ACC112 (cell line): ENCODE data around the gene LYPLA2.

ENCODE experiments used
- H2AFZ ChIP-seq: fragments of 200-600 bp; sonication (generic); one replicate; pipeline ENCODE4 v1.6.0; 2017; ENCODE audit warnings: antibody characterized with exemption, low read length; ENCODE audit not compliant: unreplicated experiment
- H3K27ac ChIP-seq: fragments of 200-600 bp; sonication (generic); 2 replicates; pipeline ENCODE4 v1.5.1; 2014; ENCODE audit warnings: low read depth, mild to moderate bottlenecking, antibody characterized with exemption, low read length, moderate library complexity
- H3K27me3 ChIP-seq: fragments of 200-600 bp; sonication (generic); 2 replicates; pipeline ENCODE4 v1.6.1; 2014; ENCODE audit warnings: mild to moderate bottlenecking, antibody characterized with exemption, low read length, moderate library complexity, mixed read lengths; ENCODE audit not compliant: insufficient read depth
- H3K36me3 ChIP-seq: fragments of 200-600 bp; sonication (generic); 2 replicates; pipeline ENCODE4 v1.6.1; 2016; ENCODE audit warnings: mild to moderate bottlenecking, antibody characterized with exemption, low read length, moderate library complexity, mixed read lengths; ENCODE audit not compliant: insufficient read depth
- H3K4me1 ChIP-seq: fragments of 200-600 bp; sonication (generic); one replicate; pipeline ENCODE4 v1.6.1; 2016; ENCODE audit warnings: low read length, mixed read lengths; ENCODE audit not compliant: insufficient read depth, unreplicated experiment, control insufficient read depth
- H3K4me3 ChIP-seq: fragments of 200-600 bp; sonication (generic); 2 replicates; pipeline ENCODE4 v1.5.1; 2014; ENCODE audit warnings: mild to moderate bottlenecking, low read depth, low read length
- H3K79me2 ChIP-seq: fragments of 200-600 bp; sonication (generic); one replicate; pipeline ENCODE4 v1.6.0; 2016; ENCODE audit warnings: low read length; ENCODE audit not compliant: control insufficient read depth, unreplicated experiment, insufficient read depth

Gene LYPLA2

DNA sequence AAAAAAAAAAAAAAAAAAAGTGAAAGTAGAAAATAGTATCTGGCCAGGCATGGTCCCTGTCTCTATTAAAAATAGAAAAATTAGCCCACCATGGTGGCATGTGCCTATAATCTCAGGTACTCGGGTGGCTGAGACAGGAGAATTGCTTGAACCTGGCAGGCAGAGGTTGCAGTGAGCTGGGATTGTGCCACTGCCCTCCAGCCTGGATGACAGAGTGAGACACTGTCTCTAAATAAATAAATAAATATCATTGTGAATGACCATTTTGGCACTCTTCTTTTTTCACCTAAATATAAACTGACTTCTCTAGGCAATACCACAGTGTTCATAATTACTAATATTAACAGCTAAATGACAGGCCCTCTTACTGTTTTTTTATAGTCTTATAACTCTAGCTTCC lies 33.1 kb upstream of the LYPLA2 start:
- peaks cover 9% of the 10 kb centered on the region for H3K4me1 ChIP-seq
- H2AFZ ChIP-seq: no peak overlapping the region
- H3K27me3 ChIP-seq: no peaks in the 10 kb centered on the region
- no peak overlapping the region for H3K4me3 ChIP-seq
- peaks cover 62% of the 10 kb centered on the region for H3K36me3 ChIP-seq
- no peak overlapping the region for H3K27ac ChIP-seq
- no peaks in the 10 kb centered on the region for H3K79me2 ChIP-seq

DNA sequence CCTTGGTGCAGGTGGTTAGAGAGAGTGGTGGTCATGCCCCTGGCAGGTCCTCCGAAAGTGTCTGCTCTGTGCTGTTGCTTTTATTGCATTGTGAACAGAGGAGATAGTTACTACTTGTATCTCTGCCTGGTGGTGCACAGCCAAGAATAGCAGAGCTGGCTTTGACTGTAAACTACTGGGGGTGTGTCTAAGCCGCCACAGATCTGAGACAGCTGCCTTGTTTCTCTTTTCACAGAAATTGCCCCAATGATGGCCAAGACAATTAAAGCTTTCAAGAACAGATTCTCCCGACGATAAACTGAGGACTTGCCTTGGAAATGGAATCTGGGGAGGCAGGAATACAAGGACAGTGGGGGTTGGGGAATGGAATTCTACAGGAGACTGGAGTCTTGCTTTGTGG lies 31.7 kb upstream of the LYPLA2 start:
- Histone ChIP-seq H3K79me2 (no peaks in the 10 kb centered on the region), H3K27ac (no peak overlapping the region), H2AFZ (no peak overlapping the region), H3K36me3 (peaks cover 54% of the 10 kb centered on the region; the same call in 1 of the 2 replicates), H3K4me1 (peaks cover 9% of the 10 kb centered on the region), H3K4me3 (no peak overlapping the region), H3K27me3 (no peaks in the 10 kb centered on the region)

DNA sequence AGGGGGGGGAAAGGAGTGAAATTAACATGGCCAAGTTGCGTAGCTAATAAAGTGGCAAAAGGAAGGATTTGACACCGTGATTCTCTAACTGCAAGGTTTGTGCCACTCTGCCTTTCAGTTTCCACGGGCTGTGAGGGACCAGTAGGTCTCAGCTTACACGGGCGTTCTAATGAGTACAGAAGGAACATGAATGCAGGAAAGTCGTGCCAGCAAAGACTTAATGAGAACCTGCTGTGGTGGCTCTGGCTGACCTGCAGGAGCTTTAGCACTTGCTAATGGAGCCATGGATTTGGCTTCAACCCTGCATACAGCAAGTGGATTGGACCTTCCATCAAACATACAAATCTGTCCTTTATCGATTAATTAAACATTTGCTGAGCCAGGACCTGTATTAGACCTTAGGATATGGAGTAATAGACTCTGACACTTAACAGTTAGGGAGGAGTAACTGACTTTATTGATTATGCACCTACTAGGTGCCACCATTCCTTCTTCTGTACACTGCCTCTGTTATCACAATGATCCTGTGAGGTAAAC lies 27.8 kb upstream of the LYPLA2 start:
- Histone ChIP-seq H3K27ac (no peak overlapping the region), H3K36me3 (peaks cover 32% of the 10 kb centered on the region; the same call in 1 of the 2 replicates), H3K79me2 (no peaks in the 10 kb centered on the region), H2AFZ (no peak overlapping the region), H3K27me3 (no peaks in the 10 kb centered on the region), H3K4me1 (no peaks in the 10 kb centered on the region), H3K4me3 (no peak overlapping the region)

DNA sequence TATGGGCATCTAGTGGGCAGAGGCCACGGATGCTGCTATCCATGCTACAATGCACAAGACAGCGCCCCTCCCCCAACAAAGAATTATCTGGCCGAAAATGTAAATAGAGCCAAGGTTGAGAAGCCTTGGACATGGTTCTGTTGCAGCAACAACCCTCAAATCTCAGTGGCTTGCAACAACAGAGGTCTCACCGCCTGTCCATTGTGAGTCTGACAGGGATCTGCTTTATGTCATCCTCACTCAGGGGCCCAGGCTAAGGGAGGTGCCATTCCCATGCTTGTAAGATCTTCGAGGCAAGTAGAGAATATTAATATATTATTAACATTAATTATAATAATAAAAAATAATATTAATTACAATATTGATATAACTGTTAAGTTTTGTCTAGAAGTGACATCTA lies 22.2 kb upstream of the LYPLA2 start:
- Histone ChIP-seq H3K4me3 (no peak overlapping the region), H3K27ac (no peak overlapping the region), H3K27me3 (no peaks in the 10 kb centered on the region), H3K36me3 (no peaks in the 10 kb centered on the region), H3K4me1 (no peaks in the 10 kb centered on the region), H3K79me2 (no peaks in the 10 kb centered on the region), H2AFZ (no peak overlapping the region)

DNA sequence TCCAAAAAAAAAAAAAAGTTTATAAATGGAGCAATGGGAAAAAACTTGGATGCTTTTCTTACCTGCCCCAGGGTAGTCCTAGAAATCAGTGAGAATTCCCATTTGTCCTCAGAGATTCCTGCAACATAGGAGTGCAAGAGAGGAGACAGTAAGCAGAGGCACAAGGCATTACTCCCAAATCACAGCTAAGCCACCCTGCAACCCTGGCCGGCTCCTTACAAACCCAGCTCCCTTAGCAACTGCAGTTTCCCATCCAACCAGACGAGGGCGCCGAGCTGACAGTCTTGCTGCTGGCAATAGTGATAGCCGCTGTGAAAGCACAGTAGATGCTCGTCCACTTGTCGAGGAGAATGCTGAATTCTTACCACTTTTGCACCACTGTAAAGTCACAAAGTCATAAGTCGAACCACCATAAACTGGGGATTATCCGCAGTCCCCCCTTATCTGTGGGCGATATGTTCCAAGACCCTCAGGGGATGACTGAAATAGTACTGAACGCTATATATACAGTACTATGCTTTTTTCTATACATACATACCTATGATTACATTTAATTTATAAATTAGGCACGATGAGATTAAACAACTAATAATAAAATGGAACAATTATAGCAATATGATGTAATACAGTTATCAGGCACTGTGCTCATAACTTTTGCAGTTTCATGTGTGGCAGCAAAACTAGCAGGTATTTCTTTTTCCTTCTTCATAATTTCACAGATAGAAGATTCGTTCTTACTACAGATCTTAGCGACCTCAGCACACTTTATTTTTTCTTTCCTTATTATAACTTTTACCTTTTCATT lies 18.7 kb upstream of the LYPLA2 start:
- H3K4me3 ChIP-seq: no peak overlapping the region
- H3K27me3 ChIP-seq: no peaks in the 10 kb centered on the region
- no peaks in the 10 kb centered on the region for H3K36me3 ChIP-seq
- H3K4me1 ChIP-seq: peaks cover 5% of the 10 kb centered on the region
- peaks cover 9% of the 10 kb centered on the region for H3K79me2 ChIP-seq
- no peak overlapping the region for H2AFZ ChIP-seq
- no peak overlapping the region for H3K27ac ChIP-seq

DNA sequence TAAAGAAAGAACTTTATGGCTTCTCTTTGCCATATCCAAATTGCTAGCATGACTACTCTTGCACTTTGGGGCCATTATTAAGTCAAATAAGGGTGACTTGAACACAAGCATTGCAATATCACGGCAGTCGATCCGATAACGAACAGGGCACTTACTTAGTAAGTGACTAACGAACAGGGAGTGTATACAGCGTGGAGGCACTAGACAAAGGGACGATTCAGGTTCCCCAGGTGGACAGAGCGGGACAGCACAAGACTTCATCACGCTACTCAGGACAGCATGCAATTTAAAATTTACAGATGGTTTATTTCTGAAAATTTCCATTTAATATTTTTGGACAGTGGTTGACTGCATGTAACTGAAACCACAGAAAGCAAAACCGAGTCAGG lies 18.1 kb upstream of the LYPLA2 start:
- peaks cover 9% of the 10 kb centered on the region for H3K4me1 ChIP-seq
- no peak overlapping the region for H2AFZ ChIP-seq
- no peak overlapping the region for H3K4me3 ChIP-seq
- H3K36me3 ChIP-seq: no peaks in the 10 kb centered on the region
- H3K27ac ChIP-seq: no peak overlapping the region
- H3K27me3 ChIP-seq: no peaks in the 10 kb centered on the region
- peaks cover 14% of the 10 kb centered on the region for H3K79me2 ChIP-seq

DNA sequence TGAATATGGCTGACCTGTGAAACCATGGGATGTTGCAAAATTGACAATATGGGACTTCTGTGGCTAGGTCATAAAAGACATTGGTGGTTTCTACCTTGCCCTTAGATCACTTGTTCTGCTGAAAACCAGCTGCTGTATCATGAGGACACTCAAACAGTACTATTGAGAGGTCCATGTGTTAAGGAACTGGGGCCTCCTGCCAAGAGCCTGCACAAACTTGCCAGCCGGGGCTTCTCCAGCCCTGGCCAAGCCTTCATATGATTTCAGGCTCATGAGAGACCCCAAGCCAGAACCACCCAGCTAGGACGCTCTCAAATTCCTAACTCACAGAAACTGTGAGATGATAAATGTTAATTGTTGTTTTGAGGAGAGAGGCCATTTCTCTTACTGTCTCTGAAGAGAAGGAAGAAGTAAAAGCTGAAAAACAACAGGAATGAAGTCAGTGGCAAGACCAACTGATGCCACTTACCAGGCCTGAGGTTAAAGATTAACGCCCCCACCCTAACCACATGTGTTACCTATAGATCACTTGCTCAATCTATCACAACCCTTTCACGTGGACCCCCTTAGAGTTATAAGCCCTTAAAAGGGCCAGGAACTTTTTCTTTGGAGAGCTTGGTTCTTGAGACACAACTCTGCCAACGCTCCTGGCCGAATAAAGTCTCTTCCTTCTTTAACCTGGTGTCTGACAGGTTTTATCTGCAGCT lies 16.6 kb upstream of the LYPLA2 start:
- Histone ChIP-seq H2AFZ (no peak overlapping the region), H3K4me1 (peaks cover 12% of the 10 kb centered on the region), H3K27me3 (no peaks in the 10 kb centered on the region), H3K79me2 (peaks cover 26% of the 10 kb centered on the region), H3K36me3 (no peaks in the 10 kb centered on the region), H3K4me3 (no peak overlapping the region), H3K27ac (no peak overlapping the region)

DNA sequence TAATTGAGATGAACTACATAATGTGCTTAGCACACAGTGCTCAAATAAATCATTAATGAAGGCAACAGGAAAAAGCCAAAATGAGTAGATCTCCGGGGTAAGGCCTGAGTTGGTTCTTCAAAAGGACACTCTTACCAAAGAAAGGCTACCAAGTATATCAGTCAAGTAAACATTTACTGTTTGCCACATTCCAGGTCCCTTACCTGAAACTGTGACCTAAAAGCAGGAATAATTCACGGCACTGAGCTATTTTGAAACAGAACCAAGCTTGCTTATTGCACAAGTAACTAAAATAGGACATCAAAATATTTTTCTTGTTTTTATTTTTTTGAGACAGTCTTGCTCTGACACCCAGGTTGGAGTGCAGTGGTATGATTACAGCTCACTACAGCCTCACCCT lies 14.7 kb upstream of the LYPLA2 start:
- no peak overlapping the region for H3K4me3 ChIP-seq
- H3K79me2 ChIP-seq: peaks cover 38% of the 10 kb centered on the region
- no peaks in the 10 kb centered on the region for H3K36me3 ChIP-seq
- H3K27me3 ChIP-seq: no peaks in the 10 kb centered on the region
- no peak overlapping the region for H3K27ac ChIP-seq
- peaks cover 22% of the 10 kb centered on the region for H3K4me1 ChIP-seq
- H2AFZ ChIP-seq: no peak overlapping the region

DNA sequence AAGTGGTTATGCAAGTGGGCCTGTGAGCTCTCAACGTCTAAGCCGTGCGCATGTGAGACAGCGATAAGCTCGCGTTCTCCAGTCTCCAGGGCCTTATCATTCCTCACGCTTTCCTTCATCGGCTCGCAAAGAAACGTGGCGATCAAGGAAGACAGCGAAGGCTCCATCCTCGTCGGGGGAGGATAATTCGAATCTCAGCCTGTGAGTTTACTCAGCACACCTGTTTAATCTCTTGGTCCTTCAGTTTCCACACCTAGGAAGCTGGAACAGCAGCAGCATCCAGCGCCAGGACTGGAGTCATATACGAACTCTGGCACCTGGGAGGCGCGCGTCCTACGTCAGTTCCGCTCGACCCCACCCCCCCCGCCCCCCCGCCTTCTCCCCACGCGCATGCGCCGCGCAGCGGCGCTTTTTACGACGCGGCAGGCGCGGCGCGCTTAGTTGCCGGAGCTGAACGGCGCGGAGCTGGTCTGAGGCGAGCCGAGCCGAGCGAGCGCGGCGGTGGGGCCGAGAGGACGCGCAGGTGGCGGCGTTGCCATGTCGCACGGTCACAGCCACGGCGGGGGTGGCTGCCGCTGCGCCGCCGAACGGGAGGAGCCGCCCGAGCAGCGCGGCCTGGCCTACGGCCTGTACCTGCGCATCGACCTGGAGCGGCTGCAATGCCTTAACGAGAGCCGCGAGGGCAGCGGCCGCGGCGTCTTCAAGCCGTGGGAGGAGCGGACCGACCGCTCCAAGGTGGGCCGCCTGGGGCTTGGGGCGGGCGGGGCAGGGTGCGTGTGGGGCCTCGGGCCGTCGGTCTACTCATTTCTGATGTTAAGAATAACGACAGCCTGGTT lies 12.7 kb upstream of the LYPLA2 start, which contains the start of gene PITHD1:
Gene PITHD1 (plus strand): TSS at position 440 of the 836 bp plus-strand sequence. CDS start 98 bp downstream, at position 538.
- peak within 1 kb of the TSS; percentile 33 for H2AFZ ChIP-seq
- H3K27ac ChIP-seq: peak within 1 kb of the TSS; percentile 78
- H3K4me3 ChIP-seq: peak within 1 kb of the TSS; percentile 85
- peaks cover 53% of the 10 kb centered on the region for H3K79me2 ChIP-seq
- no peaks in the 10 kb centered on the region for H3K27me3 ChIP-seq
- peaks cover 22% of the 10 kb centered on the region for H3K4me1 ChIP-seq
- peaks cover 3% of the 10 kb centered on the region; the same call in 1 of the 2 replicates for H3K36me3 ChIP-seq

DNA sequence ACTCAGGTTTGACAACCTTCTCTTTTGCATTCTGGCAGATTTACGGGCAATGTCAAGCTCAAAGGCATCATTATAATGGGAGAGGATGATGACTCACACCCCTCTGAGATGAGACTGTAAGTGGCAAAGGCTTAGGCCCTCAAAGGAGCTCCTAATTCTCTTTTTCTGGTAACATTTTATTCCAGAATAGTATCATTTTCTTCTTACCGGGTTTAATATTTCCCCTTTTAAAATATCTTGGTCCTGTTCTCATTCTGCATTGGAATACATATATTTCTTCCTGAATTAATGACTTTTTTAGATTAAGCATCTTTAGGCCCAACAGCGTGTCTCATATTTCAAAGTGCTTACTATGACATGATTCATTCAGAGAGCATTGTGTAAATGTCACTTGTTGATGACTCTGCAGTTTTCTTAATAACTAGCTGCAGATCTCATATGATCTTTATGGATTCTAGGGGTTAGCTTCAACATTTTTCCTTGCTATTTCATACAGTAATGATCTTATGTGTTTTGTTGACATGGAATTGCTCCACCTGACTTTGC lies 11.0 kb upstream of the LYPLA2 start:
- Histone ChIP-seq H3K36me3 (peaks cover 9% of the 10 kb centered on the region; the same call in 1 of the 2 replicates), H3K27me3 (no peaks in the 10 kb centered on the region), H3K79me2 (peaks cover 62% of the 10 kb centered on the region), H2AFZ (no peak overlapping the region), H3K4me3 (peak overlapping the region; percentile 85), H3K27ac (peak overlapping the region; percentile 78), H3K4me1 (peaks cover 22% of the 10 kb centered on the region)
